ENCODE results near the gene PLAC8.

DNA sequence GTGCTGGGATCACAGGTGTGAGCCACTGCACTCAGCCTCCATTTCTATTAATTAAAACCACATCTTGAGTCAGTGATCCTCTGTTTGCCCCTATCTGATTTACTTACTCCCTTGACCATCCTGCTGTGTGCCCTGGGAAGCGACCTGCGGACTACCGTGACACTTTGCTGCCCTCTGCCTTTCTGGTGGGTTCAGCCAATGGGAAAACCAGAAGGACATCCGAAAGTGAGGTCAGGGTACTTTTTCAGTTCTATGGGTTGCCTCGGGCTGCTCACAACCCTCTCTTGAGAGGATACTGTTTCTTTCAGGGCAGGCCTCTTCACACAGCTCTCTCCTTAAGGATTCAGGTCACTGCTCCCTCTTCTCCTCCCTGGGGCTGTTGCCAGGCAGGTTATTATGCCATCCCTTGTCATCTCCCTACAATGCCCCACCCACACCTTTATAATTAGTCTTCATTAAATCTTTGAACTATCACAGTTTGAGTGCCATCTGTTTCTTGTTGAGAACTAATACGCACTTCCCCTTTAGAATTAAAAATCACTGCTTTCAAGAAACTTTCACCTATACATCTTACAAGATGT is 21.4 kb downstream of the PLAC8 start:
- TF ChIP-seq, protein P1, sequence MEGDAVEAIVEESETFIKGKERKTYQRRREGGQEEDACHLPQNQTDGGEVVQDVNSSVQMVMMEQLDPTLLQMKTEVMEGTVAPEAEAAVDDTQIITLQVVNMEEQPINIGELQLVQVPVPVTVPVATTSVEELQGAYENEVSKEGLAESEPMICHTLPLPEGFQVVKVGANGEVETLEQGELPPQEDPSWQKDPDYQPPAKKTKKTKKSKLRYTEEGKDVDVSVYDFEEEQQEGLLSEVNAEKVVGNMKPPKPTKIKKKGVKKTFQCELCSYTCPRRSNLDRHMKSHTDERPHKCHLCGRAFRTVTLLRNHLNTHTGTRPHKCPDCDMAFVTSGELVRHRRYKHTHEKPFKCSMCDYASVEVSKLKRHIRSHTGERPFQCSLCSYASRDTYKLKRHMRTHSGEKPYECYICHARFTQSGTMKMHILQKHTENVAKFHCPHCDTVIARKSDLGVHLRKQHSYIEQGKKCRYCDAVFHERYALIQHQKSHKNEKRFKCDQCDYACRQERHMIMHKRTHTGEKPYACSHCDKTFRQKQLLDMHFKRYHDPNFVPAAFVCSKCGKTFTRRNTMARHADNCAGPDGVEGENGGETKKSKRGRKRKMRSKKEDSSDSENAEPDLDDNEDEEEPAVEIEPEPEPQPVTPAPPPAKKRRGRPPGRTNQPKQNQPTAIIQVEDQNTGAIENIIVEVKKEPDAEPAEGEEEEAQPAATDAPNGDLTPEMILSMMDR (IDR thresholded peaks at IDR 0.05): no peak
- TF ChIP-seq POLR2A (IDR thresholded peaks at IDR 0.05) (no peak), POLR2AphosphoS5 (IDR thresholded peaks at IDR 0.05) (no peak)
